Testis (tissue), 3 donors: ENCODE data around the gene IFNA21. TPM values are rescaled to one million over a fixed set of nuclear protein-coding genes. Genes with fewer than 3 reads are reported as not detected.

Experiments
- DNase-seq: peaks from one replicate; pipeline ENCODE4 v3.0.0-alpha.2; 2019
- H3K27ac ChIP-seq, 2 donors: fragments of 200-600 bp; sonication (generic); one replicate each; pipeline ENCODE4 v1.5.1; 2019
- H3K27me3 ChIP-seq: fragments of 200-600 bp; sonication (generic); one replicate; pipeline ENCODE4 v1.5.1; 2019
- H3K36me3 ChIP-seq: fragments of 200-600 bp; sonication (generic); one replicate; pipeline ENCODE4 v1.5.1; 2017; ENCODE audit warnings: low read depth; ENCODE audit errors: missing control alignments
- H3K4me1 ChIP-seq: fragments of 200-600 bp; sonication (generic); one replicate; pipeline ENCODE4 v1.5.1; 2019
- H3K4me3 ChIP-seq, 2 donors: fragments of 200-600 bp; sonication (generic); one replicate each; pipeline ENCODE4 v1.5.1; 2017 to 2019
- H3K9me3 ChIP-seq: fragments of 200-600 bp; sonication (generic); one replicate; pipeline ENCODE4 v1.5.1; 2017
- POLR2A ChIP-seq: fragments of 450-650 bp; IDR thresholded peaks from one replicate; pipeline ENCODE4 v1.6.1; 2017; ENCODE audit warnings: antibody characterized with exemption, mild to moderate bottlenecking, moderate library complexity
- WGBS, 2 donors: methylation state at CpG; one replicate each; pipeline ENCODE4 v1.1.5; 2018; 5-methylcytosine and 5-hydroxymethylcytosine counted together
- intact Hi-C: fragments of 100-400 bp; cut with DNase I; formaldehyde crosslinking; loops from one replicate; pipeline ENCODE4 v1.15.1; 2023; ENCODE audit warnings: low total_unique reads
- polyA plus RNA-seq: library from polyadenylated mRNA; stranded (reverse); fragments of 350-450 nt; fragmentation: Illumina TruSeq; extraction: RNeasy Lipid Tissue Mini Kit (QIAGEN cat#74804); gene quantifications from one replicate; pipeline ENCODE4 v1.2.3, GENCODE V29; 2014; ENCODE audit warnings: low read depth, low replicate concordance; ENCODE audit not compliant: insufficient read depth
- total RNA-seq, 2 donors: library from RNA; depleted of rRNA; stranded (reverse); fragments of >200 nt; gene quantifications; one replicate each; pipeline ENCODE4 v1.2.3, GENCODE V29; 2016
- TF ChIP-seq, protein P1 (sequence below), 3 experiments: fragments of 450-650 bp in 2 of 3; fragments of 200-600 bp in 1 of 3; sonication (generic) in 1 of 3; IDR thresholded peaks; one replicate each; pipeline ENCODE4 v1.5.1; 2016 to 2019; ENCODE audit warnings: antibody characterized with exemption in 3 of 3, mild to moderate bottlenecking in 2 of 3, moderate library complexity in 1 of 3

IFNA21 gene
- total and polyA plus RNA-seq, 3 donors from 2014 or later: not detected

DNA sequence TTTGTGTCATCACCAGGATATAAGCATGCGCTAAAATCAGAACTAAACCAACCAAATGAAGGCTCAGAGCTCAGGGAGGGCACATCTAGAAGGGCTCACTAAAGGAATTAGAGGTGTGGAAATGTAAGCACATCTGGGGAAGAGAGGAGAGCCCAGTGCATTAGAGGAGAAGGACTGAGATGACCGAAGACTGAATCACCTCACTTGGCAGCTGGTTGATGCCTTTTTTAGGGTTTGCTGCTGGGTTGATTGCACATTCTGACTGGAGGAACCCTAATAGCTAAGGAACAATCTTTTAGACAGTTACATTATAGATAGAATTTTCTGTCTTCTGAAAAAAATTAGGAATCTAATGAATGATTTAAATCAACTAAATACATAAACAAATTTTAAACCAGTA, 8.2 kb upstream of the IFNA21 start:
- TF ChIP-seq, protein P1, sequence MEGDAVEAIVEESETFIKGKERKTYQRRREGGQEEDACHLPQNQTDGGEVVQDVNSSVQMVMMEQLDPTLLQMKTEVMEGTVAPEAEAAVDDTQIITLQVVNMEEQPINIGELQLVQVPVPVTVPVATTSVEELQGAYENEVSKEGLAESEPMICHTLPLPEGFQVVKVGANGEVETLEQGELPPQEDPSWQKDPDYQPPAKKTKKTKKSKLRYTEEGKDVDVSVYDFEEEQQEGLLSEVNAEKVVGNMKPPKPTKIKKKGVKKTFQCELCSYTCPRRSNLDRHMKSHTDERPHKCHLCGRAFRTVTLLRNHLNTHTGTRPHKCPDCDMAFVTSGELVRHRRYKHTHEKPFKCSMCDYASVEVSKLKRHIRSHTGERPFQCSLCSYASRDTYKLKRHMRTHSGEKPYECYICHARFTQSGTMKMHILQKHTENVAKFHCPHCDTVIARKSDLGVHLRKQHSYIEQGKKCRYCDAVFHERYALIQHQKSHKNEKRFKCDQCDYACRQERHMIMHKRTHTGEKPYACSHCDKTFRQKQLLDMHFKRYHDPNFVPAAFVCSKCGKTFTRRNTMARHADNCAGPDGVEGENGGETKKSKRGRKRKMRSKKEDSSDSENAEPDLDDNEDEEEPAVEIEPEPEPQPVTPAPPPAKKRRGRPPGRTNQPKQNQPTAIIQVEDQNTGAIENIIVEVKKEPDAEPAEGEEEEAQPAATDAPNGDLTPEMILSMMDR (IDR thresholded peaks at IDR 0.05): no peak
- TF ChIP-seq POLR2A: no peak
- Histone ChIP-seq H3K4me3 (no peak overlapping the region), H3K27ac (no peak overlapping the region), H3K4me1 (no peaks in the 10 kb centered on the region), H3K36me3 (no peaks in the 10 kb centered on the region), H3K27me3 (no peaks in the 10 kb centered on the region), H3K9me3 (no peaks in the 10 kb centered on the region)
- intact Hi-C loops: no loop called here
- no peak for DNase-seq
- WGBS, 2 donors: 81 to 85% methylated on average over 2 of the region's 2 CpGs

DNA sequence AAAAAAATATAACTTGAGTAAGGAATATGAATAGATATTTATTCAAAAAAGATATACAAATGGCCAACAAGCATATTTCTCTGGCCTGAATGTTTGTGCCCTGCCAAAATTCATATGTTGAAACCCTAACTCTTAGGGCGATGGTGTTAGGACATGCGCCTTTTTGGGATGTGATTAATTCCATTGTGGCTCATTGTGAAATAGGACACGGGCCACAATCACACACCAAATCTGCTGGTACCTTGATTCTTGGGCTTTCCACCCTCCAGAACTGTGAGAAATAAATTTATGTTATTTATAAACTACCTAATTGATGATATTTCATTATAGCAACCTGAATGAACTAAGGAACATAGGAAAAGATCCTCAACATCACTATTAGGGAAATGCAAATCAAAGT, 5.7 kb upstream of the IFNA21 start:
- no peaks in the 10 kb centered on the region for H3K36me3 ChIP-seq
- TF ChIP-seq POLR2A: no peak
- no peak overlapping the region for H3K4me3 ChIP-seq
- no peaks in the 10 kb centered on the region for H3K4me1 ChIP-seq
- H3K27ac ChIP-seq: no peak overlapping the region
- H3K27me3 ChIP-seq: no peaks in the 10 kb centered on the region
- no peaks in the 10 kb centered on the region for H3K9me3 ChIP-seq
- DNase-seq: no peak
- intact Hi-C loops: no loop called here
- 91 to 94% methylated on average over 3 of the region's 3 CpGs for WGBS, 2 donors

DNA sequence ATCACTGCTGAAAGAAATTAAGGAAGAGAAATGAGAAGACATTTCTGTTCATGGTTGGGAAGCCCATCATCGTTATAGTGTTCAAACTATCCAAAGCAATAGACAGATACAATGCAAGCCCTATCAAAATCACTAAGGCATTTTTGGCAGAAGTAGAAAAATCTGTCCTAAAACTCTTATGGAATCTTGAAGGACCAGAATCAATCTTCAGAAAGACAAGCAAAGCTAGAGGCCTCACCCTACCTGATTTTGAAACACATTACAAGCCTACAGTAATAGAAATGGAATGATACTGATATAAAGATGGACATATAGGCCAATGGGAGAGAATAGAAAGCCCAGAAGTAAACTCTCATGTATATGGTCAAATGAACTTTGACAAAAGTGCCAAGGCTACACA, 4.9 kb upstream of the IFNA21 start:
- H3K27me3 ChIP-seq: no peaks in the 10 kb centered on the region
- H3K27ac ChIP-seq: no peak overlapping the region
- 81 to 86% methylated on average over 1 of the region's 1 CpG for WGBS, 2 donors
- no peaks in the 10 kb centered on the region for H3K4me1 ChIP-seq
- TF ChIP-seq, protein P1 (IDR thresholded peaks at IDR 0.05): no peak
- no peak for TF ChIP-seq POLR2A
- no peak for DNase-seq
- H3K36me3 ChIP-seq: no peaks in the 10 kb centered on the region
- intact Hi-C loops: no loop called here
- no peaks in the 10 kb centered on the region for H3K9me3 ChIP-seq
- H3K4me3 ChIP-seq: no peak overlapping the region

DNA sequence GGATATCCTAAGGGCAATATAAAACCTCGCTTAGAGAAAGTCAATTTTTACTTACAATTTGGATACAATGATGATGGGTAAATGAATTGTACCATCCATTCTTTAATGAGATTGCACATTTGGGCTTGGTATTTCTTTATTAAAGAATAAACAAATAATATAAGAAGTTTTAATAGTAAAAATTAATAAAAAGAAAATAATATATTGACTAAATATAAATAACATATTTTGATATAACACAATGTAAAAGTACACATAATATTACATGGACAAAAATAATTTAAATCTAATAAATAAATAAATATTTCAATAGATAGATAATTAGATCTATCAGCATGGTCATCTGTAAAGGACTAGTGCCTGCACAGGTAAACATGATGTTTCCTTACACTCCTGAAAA, 944 bp downstream of the IFNA21 start:
- DNase-seq: no peak
- TF ChIP-seq POLR2A: no peak
- TF ChIP-seq, protein P1 (IDR thresholded peaks at IDR 0.05): no peak
- Histone ChIP-seq H3K36me3 (no peaks in the 10 kb centered on the region), H3K4me1 (no peaks in the 10 kb centered on the region), H3K9me3 (no peaks in the 10 kb centered on the region), H3K4me3 (no peak overlapping the region), H3K27ac (no peak overlapping the region), H3K27me3 (no peaks in the 10 kb centered on the region)
- WGBS, 2 donors: 72 to 97% methylated on average over 1 of the region's 1 CpG
- intact Hi-C loops: no loop called here

DNA sequence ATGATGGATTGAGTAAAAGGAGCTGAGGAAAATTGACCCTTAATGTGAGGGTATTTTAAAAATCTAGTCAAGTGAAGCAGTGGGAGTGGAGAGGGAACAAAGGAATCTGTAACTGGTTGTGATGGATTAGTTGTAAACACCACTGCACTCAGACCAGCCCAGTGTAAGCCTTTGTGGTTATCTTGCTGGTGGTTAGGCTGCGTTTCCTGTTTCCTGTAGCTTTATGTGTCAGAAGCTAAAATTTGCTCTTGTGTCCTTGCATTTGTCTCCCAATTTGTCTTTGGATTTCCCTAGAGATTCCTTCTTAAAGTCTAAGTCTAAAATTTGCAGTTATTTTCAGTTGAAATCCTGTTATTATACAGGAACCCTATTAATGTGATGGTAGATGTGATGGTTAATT, 6.3 kb downstream of the IFNA21 start:
- Histone ChIP-seq H3K27ac (no peak overlapping the region), H3K9me3 (no peaks in the 10 kb centered on the region), H3K4me3 (no peak overlapping the region), H3K4me1 (no peaks in the 10 kb centered on the region), H3K36me3 (no peaks in the 10 kb centered on the region), H3K27me3 (no peaks in the 10 kb centered on the region)
- TF ChIP-seq, protein P1 (IDR thresholded peaks at IDR 0.05): no peak
- TF ChIP-seq POLR2A: no peak
- no peak for DNase-seq
- WGBS, 2 donors: 33 to 73% methylated on average over 1 of the region's 1 CpG
- intact Hi-C loops: no loop called here
